ENCODE measurements around the gene ZEB2. TPM values are rescaled to one million over a fixed set of nuclear protein-coding genes. Genes with fewer than 3 reads are reported as not detected.
A peak's percentile ranks its signal among the peaks of the same experiment; 100 is the strongest.

Gene ZEB2
- total RNA-seq, 1 experiment from 2014 or later: 15.1 TPM

DNA sequence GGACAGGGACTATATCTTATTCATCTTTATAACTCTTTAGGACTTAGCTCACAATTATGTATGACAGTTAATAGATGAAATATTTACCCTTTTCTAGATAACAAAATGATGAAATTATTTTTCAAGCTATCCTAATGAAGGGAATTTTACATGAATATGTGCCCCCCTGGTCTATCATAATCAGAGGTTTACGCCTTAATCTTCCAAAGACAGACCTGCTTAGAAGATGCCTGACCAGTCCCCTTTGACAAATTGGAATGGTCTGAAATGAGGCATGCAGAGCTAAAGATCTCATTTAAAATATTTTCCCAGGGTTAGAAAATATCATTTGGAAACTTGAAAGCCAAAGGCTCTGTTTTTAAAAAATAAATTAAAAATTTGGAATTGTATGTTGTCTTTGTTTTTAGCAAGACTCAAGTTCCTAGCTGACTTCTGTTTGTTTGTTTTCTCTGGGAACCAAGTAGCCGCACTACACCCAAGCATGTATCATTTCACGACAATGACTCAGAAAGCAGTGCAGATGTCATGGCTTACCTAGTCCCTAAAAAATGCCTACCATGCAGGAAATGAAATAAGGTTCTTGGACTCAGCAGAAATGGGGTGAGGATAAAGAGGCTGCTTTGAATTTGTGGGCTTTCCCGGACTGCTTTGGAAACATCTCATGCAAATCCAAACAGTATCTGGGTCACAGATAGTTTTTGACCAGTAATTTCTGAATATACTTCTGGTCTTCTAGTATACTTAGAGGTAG lies 162.1 kb downstream of the ZEB2 start:
- peak; percentile 92 for DNase-seq (ENCODE audit: low read depth)

DNA sequence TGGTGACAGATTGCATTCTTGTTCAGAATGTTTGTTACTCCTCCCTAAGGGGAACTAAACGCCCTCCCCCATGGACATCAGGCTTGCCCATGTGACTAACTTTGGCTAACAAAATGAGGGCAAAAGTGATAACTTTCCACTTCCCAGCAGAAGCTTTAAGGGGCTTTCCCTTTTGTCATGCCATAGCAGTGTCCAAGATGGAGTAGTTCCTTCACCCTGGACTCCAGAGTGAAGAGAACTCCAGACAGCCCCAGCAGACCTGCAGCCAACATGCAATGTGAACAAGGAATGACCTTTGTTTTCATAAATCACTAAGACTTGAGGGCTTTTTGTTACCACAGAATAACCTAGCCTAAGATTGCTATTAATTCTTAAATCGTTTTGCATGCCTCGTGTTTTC lies 163.5 kb downstream of the ZEB2 start:
- no peak for DNase-seq (ENCODE audit: low read depth)

DNA sequence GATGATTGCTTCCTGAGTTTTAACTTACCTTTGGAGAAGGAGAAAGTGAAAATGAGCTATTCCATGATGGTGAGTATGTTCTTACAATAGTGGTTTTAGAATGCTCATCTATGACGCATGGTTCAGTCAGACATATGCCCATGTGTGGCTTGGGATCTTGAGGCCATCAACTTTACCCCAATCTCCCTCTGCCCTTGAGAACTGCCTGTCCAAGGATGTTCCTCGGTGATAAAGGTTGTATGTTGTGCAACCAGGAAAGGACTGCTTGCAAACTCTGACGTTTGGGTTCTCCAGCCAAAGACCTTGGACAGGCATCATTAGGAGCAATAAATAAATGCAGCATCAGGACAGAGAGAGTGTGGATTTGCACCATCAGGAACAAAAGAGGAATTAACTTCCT lies 165.0 kb downstream of the ZEB2 start:
- peak; percentile 70 for DNase-seq (ENCODE audit: low read depth)

DNA sequence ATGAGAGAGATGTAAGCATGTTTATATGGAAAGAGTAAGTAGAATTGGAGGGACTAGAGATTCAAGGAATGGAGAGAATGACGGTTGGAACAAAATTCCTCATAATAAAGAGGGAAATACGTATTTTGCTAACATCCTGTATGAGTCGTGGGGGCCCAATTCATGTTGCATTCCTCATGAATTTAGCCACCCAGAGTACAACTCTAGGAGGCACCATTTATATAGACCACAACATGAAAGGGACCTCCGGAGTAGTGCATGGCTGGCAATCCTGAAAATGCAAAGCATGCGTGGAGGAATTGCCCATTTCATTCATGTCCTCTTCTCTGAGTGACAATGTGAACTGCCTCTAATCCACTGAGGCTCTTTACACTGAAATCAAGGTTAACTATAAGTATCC lies 168.2 kb downstream of the ZEB2 start:
- no peak for DNase-seq (ENCODE audit: low read depth)

DNA sequence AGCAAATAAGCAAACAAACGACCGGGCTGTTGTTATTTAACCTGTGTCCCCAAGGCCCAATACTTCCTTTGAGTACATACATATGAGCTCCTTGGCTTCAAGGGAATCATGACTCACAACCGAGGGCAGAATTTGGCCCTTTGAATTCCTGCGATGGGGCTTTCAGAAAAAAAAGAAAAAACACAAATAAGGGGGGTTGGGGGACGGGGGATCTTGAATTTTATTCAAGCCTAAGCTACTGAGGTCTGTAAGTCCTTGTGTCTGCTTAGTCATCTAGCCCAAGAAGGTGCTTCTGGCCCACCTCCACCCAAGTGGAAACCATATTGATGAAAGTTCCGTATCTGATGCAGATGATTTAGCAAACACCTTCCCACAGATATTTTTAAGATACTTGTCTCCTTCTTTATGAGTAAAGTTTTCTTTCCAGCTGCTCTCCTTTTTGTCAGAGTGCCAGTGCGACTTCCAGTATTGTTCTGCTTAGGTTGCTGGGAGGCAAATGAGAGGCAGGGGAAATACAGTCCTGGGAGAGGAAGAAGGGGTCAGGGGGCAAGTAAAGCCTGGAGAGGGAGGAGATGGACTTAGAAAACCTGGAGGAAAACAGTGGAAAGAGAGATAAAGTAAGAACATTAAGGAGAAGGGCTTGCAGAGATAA lies 169.6 kb downstream of the ZEB2 start:
- DNase-seq (ENCODE audit: low read depth): no peak

DNA sequence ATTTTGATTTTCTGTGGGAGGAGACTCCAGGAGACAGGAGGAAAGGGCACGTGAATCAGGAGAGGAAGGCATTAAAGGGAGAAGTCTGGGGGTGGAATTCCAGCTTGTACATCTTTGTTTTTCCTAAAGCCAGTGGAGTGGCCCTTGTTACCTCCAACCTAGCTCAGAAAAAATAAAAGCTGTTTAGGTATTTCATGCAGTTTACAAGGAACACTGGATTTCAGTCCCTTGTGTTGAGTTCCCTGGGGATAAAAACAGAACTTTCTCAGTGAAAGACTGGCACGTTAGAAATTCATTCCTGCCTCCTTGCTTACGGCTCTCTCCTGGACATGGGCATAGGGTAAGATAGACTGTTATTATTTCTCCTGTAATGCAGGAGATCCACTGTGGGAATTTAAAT lies 170.2 kb downstream of the ZEB2 start:
- DNase-seq (ENCODE audit: low read depth): no peak

DNA sequence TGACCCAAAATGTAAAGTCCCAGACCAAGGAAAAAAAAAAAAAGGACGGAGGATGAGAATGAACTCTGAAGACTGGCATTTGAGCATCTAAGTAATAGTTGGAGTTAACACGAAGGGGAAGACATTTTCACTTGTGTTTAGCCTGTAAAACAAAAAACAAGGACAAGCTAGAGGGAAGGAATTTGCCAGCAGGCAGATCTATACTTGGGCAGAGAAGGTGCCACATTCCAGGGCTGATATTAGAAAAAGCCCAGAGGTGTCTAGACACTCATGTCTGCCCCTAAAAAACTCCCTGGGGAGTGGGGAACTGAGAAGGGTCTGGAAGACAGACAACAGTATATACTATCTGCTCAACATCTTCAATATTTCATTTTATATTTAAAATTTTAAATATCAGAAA lies 171.1 kb downstream of the ZEB2 start:
- no peak for DNase-seq (ENCODE audit: low read depth)

DNA sequence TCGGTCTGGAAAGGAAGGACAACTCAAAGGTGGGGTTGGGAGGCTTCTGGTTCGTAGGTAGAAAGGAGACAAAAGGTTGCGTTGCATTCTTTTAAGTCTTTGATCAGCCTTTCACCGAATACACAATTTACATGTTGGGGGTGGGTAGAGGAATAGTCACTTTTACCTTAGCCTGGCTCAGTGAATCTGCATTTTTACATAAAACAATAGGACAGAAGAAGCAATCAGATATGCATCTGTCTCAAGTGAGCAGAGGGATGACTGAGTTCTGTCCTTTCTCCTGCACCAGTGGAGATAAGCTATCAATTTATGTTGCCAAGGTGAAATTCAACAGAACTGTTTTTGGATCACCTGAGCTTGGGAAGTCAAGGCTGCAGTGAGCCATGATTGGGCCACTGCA lies 173.7 kb downstream of the ZEB2 start:
- DNase-seq (ENCODE audit: low read depth): no peak

DNA sequence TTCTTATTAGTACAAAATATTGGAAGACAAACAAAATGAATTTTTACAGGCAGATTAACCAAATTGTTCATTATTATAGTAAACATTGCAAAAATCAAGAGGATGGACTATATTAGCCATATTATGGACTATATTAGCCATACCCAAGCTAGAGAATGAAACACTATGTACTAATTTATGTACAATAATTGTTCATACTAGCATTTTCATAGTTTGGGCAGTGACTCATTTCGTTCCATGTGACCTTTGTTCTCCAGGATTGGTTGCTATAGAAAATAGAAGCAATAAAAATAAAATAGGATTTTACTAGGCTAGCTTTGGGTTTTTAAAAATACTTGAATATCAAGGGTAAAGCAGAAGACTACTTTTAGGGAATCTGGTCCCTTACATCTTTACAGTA lies 176.8 kb downstream of the ZEB2 start:
- DNase-seq (ENCODE audit: low read depth): no peak

DNA sequence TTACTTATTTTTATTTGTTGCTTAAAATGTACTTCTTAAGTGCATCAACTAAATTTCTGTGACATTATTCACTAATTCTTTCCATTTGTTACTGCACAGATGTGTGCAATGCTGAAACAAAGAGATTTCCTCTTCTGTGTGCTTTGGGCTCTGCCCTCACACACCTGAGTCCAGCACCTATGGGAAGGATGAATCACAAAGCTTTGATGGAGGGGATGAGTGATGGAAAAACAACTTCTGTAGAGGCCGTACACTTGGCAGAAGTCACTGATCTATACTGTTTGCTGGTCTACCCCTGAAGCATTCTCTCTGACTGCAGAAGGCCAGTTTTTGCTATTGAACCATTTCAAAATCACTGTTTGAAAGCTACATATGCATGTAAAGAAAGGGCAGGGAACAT lies 178.4 kb downstream of the ZEB2 start:
- DNase-seq (ENCODE audit: low read depth): no peak

DNA sequence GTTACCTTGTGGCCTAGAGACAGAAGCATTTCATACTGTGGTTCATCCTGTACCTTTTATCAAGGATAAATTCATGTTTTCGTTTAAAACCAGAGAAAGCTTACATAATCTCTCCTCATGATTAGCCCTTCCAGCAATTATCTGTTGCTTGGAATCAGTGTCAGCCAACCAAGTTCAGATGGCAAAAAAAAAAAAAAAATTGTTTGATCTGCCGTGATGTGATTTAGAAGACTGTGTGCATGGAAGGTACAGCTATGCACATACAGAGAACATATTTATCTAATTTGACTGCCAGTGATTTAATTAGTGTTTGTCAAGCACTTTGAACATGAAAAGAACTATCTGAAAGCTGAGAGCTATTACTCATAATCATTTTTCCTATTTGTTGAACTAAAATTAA lies 180.9 kb downstream of the ZEB2 start:
- DNase-seq (ENCODE audit: low read depth): no peak

DNA sequence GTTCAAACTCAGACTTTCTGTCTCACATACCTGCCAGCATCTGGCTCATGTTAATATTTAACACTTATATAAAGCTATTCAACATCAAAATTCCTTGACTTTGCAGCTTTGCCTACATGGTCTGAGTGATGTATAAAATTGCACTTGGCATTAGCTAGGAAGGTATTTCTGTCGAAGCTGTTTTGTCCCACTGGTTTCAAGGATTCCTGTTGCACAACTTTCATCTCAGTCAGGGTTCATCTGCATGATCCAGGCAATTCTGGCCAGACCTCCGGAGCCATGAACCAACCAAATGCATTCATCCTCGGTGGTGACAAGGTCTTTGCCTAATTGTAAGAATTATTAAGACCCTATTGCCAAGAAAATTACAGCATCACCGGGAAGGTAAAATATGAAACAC lies 185.4 kb downstream of the ZEB2 start:
- DNase-seq (ENCODE audit: low read depth): no peak

Data from Daoy (cell line).